GM19351 (cell line): Measurements from ENCODE around the gene HAS3.
"Not testable (repeated sequence)": the region's sequence is repeated elsewhere in the genome, so short reads cannot be mapped to it uniquely, and the experiment has no call there.

Experiments
- ATAC-seq: cut with Tn5 transposase; IDR thresholded peaks from one replicate; pipeline ENCODE4 v1.9.1; 2021; ENCODE audit warnings: mild to moderate bottlenecking, moderate library complexity; ENCODE audit not compliant: unreplicated experiment

The HAS3 gene

DNA sequence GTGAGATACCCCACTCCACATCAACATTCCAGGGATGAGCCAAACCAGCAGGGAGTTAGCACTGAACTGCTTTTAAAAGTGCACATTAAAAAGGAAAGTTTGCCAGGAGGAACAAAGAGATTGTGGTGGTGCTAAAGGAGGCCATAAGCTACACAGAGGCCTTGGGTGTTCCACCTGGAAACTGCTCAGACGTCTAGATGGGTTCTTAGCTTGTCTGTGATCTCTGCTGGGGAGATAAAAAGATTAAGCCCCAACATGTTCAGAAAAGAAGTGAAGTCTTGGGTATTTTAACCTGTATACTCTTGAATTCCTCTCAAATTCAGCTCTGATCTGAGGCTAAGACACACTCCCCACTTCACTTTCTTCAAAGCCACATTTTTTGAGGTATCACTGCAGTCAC lies 10.4 kb downstream of the HAS3 start:
- ATAC-seq: no peak

DNA sequence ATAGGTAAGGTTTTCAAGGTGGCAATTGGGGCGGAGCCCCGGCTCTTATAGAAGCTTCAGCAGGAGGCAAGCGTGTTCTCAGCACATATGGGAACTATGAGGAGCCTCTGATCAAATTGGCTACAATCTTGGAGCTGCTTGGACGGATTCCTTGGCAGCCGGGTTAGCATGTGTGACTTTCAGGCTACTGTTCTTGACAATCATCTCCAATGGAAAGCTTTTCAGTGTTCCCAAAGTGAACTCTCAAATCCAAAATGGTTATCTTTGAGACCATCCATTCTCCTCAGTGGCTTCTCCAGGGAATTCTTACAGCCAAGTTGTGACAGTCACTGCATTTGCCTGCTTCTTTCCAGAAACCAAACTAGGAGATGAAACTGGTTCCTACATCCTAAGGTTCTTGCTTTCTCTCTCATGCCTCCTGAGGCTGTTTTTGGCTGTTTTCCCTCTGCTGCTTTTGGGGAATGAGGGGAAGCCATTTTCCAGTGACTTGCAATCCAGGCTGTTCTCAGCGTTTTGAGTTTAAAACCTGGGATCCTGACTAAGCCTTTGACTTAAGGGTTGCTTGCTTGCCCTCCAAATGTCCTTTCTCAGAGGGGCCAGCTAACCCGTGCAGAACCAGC lies 10.9 kb downstream of the HAS3 start:
- ATAC-seq: no peak

DNA sequence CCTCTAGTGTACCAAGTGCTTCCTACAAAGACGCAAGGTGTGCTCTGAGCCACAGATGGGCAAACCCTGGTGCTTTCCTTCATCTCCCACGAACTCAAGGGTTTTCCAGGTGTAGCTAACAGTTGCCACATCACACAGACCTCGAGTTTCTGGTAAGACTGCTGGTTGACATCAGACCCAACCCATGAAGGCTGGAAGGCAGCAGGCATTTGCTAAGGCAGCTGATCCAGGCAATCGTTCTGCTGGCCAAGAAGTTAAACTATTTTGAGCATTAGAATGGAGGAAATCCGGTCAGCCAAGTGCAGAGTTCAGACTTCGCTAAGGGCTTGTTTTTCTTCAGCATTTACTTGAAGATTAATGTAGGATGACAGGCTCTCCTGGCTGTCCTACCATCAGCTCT lies 11.5 kb downstream of the HAS3 start:
- ATAC-seq: no peak

DNA sequence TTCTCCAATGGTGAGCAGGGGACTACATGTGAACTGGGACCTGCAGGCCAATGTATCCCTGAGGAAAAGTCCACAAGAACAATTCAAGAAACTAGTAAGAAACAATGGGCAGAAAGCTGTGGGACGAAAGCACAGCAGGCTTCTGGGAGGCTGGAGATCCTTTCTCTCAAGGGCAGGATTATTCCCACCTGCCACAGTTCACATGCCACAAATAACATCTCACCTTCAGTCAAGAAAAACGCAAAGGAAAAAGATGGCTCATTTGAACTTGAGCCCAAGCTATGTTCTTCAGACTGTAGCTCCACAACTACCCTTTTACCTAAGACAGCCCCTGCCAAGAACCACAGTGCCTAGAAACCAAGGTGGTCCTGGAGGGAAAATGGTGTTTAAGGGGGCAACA lies 13.0 kb downstream of the HAS3 start:
- no peak for ATAC-seq

- ATAC-seq: no peak
Measured at GRCh38 chr16:69118994-69119393, 13.5 kb downstream of the HAS3 start.

DNA sequence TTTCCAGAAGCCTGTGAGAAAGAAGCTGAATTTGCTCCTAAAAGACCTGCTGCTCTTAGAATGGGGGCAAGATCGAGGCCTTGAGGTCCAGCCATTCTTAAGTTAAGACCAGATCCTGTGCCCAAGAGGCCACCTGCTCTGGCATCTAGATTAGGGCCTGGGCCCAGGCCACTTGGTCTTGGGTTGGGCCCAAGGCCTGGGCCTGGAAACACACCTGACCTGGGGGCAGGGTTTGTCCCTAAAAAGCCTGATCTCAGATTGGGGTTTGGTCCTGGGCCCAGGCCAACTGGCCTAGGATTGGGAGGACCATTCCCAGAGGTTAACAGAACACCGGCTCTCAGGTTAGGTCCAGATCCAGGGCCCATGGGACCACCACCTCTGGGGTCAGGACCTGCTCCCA lies 14.1 kb downstream of the HAS3 start:
- no peak for ATAC-seq

- no peak for ATAC-seq
Measured at GRCh38 chr16:69120096-69120664, 14.7 kb downstream of the HAS3 start.

DNA sequence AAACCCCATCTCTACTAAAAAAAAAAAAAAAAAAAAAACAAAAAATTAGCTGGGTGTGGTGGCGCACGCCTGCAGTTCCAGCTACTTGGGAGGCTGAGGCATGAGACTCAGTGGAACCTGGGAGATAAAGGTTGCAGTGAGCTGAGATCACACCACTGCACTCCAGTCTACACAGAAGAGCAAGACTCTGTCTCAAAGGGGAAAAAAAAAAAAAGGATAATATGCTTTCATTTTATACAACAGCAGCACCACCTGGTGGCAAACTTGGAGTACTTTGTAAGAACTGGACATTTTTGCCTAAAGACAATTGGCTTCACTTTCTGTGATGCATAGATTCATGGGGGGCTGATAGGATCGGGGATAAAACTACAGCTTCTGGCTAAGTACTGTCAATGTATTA lies 18.5 kb downstream of the HAS3 start:
- ATAC-seq: no peak

DNA sequence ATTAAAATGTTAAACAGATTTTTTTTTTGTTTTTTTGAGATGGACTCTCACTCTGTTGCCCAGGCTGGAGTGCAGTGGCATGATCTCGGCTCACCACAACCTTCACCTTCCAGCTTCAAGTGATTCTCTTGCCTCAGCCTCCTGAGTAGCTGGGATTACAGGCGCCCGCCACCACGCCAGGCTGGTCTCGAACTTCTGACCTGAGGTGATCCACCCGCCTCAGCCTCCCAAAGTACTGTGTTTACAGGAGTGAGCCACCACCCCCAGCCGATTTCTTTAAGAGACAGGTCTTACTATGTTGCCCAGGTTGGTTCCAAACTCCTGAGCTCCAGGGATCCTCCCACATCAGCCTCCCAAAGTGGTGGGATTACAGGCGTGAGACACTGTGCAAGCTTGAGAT lies 19.0 kb downstream of the HAS3 start:
- not testable (repeated sequence) for ATAC-seq

GRCh38 chr16:69124961-69125360 lies 19.5 kb downstream of the HAS3 start:
- ATAC-seq: not testable (repeated sequence)

GRCh38 chr16:69126221-69126620 lies 20.8 kb downstream of the HAS3 start:
- ATAC-seq: no peak

DNA sequence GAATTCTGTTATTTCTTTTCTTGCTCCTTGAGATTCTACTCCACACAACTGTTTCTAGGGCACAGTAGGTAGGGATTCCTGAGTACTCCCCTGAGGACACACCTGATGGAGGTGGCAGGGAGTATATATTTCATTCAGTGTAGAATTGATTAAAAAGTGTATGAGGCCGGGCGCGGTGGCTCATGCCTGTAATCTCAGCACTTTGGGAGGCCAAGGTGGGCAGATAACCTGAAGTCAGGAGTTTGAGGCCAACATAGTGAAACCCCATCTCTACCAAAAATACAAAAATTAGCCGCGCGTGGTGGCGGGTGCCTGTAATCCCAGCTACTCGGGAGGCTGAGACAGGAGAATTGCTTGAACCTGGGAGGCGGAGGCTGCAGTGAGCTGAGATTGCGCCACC lies 21.3 kb downstream of the HAS3 start:
- ATAC-seq: not testable (repeated sequence)

GRCh38 chr16:69127966-69128510 lies 22.6 kb downstream of the HAS3 start:
- ATAC-seq: no peak

DNA sequence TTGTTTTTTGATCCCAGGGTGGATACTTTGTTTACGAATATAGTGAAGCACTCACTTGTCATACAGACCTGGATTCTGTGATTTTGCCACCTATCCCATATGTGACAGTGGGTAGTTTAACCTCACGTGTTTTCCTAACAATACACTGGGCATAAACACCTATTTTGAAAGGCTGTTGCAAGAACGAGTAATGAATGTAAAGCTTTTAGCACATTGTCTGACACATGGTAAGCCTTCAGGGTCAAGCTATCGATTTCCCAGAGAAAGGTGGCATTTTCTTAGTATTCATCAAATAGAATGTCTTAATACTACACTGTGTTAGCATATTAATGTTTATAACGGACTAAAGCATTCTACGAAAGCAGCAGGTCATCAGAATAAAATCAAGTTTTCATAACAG lies 25.0 kb downstream of the HAS3 start:
- ATAC-seq: no peak

DNA sequence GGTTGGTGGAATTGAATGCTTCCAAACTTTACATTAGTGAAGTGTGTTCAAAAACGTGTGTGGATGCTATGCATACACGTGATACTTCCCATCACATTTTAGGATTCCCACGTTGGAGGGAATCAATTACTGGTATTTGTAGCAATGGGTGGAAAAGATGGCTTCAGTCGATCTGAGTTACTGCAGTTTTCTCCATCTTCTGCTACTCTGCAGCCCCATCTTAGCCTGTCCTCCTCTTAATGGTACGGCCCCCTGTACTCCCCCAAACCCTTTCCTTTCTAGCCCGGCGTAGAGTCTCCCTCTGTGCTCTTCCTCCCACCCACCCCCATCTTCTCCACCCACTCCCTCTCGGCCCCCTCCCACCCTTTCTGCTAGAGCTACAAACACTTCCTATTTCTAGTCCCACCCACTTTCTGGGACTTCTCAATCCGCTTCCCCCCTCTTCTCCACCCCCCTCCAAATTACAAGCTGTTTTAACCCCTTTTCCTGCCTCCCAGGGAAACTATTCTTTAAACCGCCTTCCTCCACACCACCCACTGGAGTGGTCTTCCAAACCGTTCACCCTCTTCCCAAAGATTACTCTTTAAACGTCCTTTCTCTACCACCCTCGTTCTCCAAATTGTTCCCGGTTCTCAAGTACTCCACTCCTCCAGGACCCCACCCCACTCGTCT lies 25.9 kb downstream of the HAS3 start:
- no peak for ATAC-seq

- ATAC-seq: peak; percentile 35
Measured at GRCh38 chr16:69131839-69132423, 26.5 kb downstream of the HAS3 start.

DNA sequence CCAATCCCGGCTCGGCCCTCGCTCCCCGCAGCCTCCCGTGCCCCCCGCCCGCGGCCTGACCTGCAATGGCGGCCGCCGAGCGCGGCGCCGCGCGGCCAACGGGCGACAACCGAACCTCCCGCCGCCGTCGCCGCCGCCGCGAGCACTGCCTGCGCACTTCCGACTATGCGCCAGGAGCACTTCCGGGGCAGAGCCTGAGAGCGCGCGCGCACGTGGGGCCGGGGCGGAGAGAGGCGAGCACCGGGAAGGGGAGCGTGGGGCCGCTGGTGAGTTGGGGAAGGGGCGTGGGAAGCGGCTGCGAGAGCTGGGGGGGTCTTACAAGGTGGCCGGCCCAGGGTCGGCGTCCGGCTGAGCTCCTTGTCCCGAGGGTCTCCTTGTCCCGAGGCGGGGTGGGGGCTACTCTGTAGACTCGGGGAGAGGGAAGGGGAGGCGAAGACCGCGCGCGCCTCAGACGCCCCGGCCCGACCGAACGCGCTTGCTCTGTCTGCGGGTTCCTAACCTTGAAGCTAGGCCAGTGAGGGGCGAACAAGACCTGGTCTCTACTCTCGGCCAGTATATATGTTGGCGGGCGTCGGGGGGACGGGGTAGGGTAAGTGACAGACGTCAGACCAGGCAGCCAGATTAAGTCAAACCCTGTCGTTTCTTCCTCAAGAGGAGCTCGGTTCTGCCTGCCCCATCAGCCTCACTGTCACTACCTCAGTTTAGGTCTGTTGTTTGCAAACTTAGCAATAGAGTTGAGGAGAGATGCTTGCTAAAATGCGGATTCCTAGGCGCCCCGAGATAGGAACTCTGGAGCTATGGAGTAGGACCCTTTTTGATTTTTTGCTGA lies 27.2 kb downstream of the HAS3 start, which contains the start of the genes CHTF8 and UTP4:
Gene CHTF8, minus strand, starts transcription at position 165 of the 829 bp plus-strand sequence. CDS start 11,130 bp downstream, outside the sequence.
Gene UTP4, plus strand, starts transcription at position 226 of the 829 bp plus-strand sequence. CDS start 811 bp downstream, outside the sequence.
- ATAC-seq: peak; percentile 86

GRCh38 chr16:69133373-69133954 lies 28.0 kb downstream of the HAS3 start:
- no peak for ATAC-seq

GRCh38 chr16:69138608-69139007 lies 33.2 kb downstream of the HAS3 start:
- no peak for ATAC-seq

DNA sequence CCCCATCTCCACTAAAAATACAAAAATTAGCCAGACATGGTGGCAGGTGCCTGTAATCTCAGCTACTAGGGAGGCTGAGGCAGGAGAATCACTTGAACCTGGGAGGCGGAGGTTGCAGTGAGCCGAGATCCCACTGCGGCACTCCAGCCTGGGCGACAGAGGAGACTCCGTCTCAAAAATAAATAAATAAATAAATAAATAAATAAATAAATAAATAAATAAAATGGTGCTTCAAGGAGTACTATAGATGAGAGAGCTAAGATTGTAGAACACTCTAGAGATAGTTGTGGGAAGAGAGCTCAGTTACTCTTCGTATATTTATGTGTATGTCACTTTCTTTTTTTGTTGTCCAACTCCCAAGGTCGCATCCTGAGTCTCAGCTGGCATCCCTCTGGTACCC lies 34.0 kb downstream of the HAS3 start:
- not testable (repeated sequence) for ATAC-seq
